ENCODE data around the gene NDST1. TPM values are rescaled to one million over a fixed set of nuclear protein-coding genes. Genes with fewer than 3 reads are reported as not detected.

Gene NDST1
- polyA plus RNA-seq, 3 donors, result 19.0 to 45.4 (median 35.5) TPM

DNA sequence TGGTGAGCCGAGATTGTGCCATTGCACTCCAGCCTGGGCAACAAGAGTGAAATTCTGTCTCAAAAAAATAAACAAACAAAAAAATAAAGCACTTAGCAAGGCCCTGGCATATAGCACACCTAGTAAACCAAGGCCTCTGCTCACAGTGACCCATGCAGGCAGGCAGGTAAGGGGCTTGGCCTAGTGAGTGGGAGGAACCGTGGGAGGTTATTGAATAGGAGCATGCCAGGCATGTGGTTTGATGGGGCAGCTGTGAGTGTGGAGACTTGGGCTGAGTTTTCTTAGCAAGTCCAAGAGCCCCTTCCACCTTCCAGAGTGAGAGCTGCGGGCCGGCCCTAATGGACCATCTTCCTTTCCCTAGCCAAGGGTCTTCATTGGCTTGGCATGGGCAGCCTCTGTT, 4.5 kb upstream of the NDST1 start:
- H3K27ac ChIP-seq (ENCODE audit: low read depth, low read length), result no peak overlapping the region
- 46 to 95% (median 86%) methylated on average over 4 of the region's 4 CpGs for WGBS, 3 donors

DNA sequence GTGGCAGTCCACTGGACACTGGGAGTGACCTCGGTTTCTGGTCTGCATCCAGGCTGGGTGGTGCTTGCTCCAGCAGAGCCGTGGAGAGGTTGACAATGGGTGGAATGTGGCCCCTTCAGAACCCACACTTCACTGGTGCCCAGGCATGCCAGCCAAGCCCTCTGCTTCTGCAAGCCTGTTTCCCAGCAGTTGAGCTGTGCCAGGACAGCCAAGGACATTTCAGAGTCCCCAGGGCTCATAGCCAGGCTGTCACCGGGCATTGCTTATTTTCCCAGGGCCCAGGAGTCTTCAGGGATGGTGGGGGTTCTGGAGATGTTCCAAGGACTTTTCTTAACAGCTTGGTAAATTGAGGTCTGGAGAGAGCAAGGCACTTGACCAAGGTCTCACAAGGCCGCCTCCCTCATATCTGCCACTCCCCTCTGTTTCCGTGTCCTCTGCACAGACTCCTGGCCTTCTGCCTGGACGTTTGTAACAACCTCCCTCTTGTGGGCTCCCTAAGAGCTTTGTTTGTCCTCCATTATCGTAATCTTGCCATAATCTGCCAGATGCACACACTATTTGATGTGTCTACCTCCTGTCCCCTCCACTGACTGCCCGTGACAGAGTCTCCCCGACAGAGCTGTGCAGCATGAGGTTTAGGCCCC, 3.8 kb upstream of the NDST1 start:
- 7 to 55% (median 37%) methylated on average over 9 of the region's 9 CpGs for WGBS, 3 donors
- H3K27ac ChIP-seq (ENCODE audit: low read depth, low read length), result no peak overlapping the region

DNA sequence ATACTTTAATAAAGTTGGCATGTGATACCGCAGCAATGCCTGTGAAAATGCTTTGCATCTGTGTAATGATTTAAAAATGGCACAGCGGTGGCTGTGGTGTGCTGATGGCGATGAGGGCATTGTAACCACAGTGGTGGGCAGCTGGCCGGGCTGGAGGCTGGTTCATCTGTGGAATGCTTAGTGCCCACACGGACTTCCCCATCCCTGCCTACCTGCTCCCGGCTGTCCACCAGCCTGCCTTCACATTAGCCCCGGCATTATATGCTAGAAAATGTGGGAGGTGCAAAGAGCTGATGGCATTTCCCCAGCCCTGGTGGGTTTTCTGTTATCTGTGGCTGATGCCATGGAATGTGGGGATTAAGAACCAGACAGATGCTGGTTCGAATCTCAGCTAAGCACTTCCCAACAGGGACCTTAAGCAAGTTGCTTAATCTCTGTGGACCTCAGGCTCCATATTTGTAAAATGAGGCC, 2.9 kb upstream of the NDST1 start:
- WGBS, 3 donors, result 75 to 82% (median 77%) methylated on average over 8 of the region's 8 CpGs
- H3K27ac ChIP-seq (ENCODE audit: low read depth, low read length), result no peak overlapping the region

DNA sequence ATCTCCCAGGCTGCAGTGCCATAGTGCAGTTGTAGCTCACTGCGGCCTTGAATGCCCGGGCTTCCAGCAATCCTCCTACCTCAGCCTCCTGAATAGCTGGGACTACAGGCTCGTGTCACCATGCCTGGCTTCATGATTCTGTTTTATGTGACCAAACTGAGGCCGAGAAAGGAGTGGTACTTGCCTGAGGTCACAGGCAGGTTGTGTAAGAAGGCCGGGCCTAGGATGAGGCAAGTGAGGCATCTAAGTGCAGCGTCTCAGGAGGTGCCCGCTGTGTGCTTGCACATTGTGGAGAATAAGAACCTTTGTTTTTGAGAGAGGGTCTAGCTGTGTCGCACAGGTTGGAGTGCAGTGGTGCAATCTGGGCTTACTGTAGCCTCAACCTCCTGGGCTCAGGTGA, 2.1 kb upstream of the NDST1 start:
- 71 to 89% (median 79%) methylated on average over 8 of the region's 8 CpGs for WGBS, 3 donors

DNA sequence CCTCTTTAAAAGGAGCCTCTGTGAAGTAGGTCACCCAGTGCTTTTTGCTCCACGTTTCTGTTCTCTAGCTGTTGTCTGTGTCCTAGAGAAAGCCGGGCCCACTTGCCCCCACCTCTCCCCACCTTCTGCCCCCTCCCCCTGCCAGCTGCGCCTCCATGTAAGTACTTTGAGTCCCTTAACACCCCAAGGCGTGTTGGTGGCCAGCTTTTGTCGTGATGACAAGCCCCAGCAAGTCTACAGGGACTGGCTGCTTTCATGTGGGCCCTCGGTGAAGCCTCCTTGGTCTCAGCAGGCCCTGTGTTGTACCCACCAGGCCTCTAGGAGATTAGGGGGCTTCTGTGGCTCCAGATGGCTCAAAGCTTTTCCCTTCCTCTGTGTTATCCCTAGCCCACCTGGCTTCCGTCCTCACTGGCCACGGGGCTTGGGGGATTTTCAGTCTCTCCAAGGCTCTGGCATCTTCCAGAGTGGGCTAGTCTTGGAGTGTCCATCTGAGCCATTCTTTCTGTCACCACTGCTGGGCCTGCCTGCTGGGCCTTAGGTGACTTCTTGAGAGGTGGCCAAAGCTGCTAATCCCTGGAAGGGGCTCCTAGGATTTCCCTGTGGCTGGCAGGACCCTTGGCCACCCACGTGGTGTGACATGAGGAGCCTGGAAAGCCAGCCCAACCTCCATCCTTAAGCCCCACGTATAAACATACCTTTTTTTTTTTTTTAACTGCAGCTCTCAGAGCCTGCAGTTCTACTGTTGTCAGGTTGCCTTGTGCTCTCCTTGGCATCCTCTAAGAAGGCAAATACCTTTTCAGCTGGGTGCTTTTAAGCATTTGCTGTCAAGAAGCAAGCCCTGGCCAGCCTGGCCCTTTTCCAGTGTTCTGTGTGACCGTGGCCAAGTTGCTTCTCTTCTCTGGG, 1.1 kb upstream of the NDST1 start:
- 46 to 71% (median 60%) methylated on average over 11 of the region's 11 CpGs for WGBS, 3 donors

More for the DNA sequence above, 2.1 kb upstream of the NDST1 start:
- H3K27ac ChIP-seq (ENCODE audit: low read depth, low read length), result no peak overlapping the region

DNA sequence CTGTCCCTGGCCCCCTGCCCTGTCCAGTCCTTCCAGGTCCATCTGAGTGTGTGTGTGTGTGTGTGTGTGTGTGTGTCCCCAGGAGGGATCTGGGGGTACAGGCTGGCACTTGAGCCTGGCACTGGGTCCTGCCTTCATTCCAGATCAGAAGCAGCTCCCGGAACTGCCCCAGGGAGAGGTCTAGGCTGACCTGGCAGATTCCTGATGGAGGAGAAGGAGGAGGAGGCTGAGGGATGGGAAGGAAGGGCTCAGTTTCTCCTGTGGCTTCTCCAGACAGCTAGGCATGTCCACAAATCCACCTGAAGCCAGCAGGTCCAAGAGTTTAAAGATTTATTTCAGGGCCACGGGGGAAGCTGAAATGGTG, 328 bp downstream of the NDST1 start:
- 16 to 61% (median 51%) methylated on average over 2 of the region's 2 CpGs for WGBS, 3 donors
- no peak overlapping the region for H3K27ac ChIP-seq (ENCODE audit: low read depth, low read length)

More for the DNA sequence above, 1.1 kb upstream of the NDST1 start:
- H3K27ac ChIP-seq (ENCODE audit: low read depth, low read length), result no peak overlapping the region

DNA sequence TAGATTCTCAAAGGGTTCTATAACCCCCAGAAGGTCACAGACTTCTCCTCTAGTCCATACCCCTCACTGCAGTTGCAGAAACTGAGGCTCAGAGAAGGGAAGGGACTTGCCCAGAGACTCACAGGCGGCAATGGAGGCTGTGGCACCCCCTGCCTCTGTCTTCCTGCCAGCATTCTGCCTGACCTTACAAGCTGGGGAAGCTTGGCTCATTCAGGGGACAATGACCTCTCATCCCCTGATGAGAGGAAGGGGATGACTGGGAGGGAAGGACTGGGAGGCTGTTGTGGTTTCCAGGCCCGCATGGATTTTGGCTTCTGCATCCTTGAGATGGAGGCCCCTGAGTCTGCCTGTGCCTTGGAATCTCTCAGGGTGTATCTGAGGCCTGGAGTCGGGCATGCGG, 897 bp downstream of the NDST1 start:
- 41 to 61% (median 56%) methylated on average over 4 of the region's 4 CpGs for WGBS, 3 donors
- H3K27ac ChIP-seq (ENCODE audit: low read depth, low read length), result no peak overlapping the region

DNA sequence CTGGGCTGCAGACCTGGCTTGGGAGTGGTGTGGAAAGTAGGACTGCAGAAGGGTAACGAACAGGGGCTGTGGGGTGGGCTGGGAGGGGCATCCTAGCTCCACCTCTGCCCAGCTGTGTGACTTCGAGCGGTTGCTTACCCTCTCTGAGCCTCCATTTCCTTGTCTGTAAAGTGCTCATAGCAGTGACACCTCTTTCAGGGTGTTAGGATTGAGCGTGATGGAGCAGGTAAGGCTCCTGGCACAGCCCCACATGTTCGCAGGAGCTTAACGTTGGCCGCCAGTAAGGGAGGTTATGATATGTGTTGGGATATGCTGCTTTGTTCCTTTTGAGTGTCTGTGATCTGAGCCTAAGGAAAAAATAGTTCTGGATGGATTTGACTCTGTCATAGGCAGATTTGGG, 2.1 kb downstream of the NDST1 start:
- WGBS, 3 donors, result 35 to 88% (median 78%) methylated on average over 7 of the region's 7 CpGs
- H3K27ac ChIP-seq (ENCODE audit: low read depth, low read length), result peak overlapping the region; percentile 35

DNA sequence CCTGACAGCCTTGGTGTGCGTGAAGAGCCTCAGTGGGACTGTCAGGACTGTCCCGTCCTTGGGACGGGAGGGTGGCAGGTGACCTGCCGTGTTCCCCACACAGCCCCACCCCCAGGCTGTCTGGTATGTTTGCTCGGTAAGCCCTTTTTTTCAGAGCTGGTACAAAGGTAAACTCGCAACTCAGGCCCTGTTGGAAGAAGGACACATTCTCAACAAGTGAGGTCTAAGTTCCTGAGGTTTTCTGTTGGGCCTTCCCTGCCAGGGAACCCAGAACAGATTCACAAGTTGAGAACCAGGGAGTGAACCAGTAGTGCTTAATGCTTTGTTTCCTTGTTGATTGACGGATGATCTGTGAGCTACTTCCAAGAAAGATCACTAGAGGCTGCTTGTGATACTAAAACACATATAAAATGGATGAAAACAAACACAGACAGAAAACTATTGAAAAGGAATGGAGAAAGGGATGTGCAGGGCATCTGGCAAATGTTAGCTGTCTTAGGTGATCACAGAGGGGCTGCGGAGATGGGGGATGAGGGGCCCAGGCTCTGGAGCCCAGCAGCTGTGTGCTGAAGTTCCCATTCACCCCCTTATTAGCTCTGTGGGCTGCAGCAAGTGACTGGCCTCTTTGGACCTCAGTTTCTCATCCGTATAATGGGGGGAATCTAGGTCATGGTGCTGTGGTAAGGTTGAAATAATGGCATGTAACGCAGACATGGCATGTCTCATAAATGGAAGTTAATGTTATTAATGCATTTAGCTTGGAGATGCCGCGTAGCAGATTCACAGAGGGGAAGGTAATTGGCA, 2.7 kb downstream of the NDST1 start:
- 36 to 84% (median 76%) methylated on average over 12 of the region's 12 CpGs for WGBS, 3 donors
- H3K27ac ChIP-seq (ENCODE audit: low read depth, low read length), result peak overlapping the region; percentile 35

DNA sequence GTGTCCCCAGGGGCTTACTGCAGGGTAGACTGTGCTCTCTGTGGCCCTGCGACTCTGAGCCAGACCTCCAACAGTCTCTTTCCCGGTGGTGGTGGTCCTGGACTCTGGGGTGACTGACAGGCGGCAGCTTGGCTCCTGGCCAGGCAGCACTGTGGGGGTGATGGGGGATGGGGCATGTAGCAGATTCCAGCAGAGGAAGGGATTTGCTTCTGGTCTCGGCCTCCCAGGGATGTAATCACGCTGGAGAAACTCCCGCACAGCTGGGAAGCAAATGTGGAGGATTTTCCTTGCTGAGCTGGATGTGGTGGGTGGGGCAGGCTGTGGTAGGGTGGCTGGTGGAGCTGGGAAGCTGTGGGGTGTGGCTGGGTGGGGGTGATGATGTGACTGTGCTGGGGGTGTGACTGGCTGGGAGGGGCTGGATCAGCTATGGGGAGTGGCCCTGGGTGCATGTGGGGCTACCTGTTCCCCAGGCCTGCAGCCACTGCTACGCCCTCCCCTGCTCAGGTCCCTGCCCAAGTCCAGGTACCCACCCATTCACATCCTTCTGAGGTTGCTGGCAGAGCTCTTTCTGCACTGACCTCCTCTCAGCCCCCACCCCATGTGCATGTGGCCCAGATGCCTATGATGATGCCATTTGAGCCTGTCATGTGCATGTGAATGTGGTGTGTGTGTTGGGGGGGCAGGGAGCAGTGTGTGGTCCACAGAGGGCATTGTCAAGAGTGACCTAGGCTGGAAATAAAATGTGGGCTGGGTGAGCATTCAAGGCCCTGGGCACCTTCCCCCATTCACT, 3.8 kb downstream of the NDST1 start:
- 18 to 53% (median 42%) methylated on average over 7 of the region's 7 CpGs for WGBS, 3 donors

DNA sequence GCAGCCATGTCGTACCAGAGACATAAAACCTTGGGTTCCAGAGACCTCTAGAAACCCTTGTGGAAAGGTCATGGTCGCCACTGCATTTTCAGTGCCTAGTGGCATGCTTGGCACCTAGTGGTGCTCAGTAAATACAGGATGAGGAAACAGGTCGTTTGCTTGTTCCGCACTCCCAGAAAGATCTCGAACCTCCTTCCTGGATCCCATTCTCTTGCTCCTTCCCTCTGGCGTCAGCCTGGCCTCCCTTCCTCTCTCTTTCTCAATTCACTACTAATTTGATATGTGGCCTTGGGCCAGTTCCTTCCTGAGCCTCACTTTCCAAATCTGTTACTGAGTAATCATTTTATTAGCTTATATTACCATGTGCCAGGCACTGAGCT, 4.4 kb downstream of the NDST1 start:
- 15 to 37% (median 32%) methylated on average over 6 of the region's 6 CpGs for WGBS, 3 donors
- no peak overlapping the region for H3K27ac ChIP-seq (ENCODE audit: low read depth, low read length)

More for the DNA sequence above, 3.8 kb downstream of the NDST1 start:
- peak overlapping the region; percentile 29 for H3K27ac ChIP-seq (ENCODE audit: low read depth, low read length)

DNA sequence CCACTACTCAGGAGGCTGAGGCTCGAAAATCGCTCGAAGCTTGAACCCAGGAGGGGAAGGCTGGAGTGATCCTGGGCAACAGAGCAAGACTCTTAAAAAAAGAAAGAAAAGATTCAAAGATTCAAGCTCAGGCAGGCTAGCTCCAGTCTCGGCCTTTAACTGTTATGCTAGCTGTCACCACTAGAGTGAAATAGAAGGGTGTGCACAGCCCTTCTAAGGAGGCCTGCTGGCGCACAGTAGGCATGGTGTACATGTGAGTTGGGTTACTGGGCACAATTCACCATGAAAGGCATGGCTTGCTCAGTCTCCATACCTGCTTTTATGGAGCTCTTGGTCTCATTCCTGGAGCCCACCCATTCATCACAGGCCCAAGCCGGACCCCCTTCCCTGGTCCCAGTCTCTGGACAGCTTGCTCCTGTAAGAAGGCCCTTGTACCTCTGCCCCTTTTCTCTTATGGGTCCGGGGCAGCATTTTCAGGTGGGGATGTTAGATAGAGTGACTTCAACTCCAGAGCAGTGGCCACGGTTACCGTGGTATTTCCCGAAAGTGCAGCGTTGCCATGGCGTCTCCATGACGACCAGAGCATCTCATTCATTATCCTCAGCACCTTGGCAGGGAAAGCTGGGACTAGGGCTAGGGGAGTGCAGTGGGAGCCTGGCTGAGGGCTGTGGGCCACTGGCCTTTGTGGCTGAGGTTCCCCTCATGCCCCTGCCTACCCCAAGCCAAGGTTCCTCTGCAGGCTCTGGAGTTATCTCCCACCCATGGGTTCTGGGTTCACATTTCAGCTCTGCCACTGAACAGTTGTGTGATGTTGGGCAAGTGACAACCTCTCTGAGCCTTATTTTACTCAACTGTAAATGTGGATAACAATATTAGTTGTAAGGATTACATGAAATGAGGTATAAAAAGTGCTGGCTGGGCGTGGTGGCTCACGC, 5.7 kb downstream of the NDST1 start:
- H3K27ac ChIP-seq (ENCODE audit: low read depth, low read length), result no peak overlapping the region
- 89 to 91% (median 91%) methylated on average over 15 of the region's 15 CpGs for WGBS, 3 donors

DNA sequence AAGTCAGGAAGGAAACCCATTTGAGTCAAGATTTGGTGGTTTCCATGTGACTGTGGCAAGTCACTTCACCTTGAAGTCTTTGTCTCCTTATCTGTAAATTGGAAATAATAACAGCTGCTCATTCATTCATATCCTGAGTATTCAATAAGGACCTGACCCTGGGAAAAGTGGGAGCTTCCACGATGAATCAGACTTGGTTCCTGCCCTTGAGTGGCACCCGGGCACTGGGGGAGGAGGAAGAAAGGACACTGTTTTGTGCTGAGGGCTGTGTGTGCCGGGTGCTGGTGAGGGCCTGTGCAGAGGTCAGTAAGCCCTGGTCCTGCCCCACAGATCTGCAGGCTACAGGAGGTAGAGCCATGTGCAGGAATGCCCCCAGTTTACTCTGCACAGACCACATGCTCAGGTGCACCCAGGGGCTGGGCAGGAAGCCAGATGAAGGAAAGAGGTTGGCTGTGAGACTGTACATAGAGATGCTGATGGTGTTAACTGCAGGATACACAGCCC, 6.8 kb downstream of the NDST1 start:
- WGBS, 3 donors, result 22 to 60% (median 57%) methylated on average over 3 of the region's 3 CpGs
- no peak overlapping the region for H3K27ac ChIP-seq (ENCODE audit: low read depth, low read length)

DNA sequence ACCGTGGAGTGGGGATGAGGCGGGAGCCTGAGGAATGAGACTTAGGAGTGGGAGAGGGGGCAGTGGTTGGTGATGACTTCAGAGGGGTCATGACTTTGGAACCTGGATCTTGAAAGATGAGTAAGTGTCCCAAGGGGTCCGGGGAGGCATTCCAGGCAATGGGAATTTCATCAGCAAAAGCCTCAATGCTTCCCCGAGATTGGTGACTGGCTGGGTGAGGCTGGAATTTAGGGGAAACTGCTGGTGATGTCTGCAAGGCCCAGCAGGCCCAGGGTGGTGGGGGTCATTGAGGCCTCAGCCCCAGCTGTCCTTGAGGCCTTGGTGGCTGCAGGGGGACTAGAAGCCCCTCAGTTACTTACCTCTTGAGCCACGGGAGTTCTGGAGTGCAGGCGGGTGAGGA, 7.5 kb downstream of the NDST1 start:
- WGBS, 3 donors, result 52 to 64% (median 54%) methylated on average over 6 of the region's 6 CpGs
- peak overlapping the region; percentile 94 for H3K27ac ChIP-seq (ENCODE audit: low read depth, low read length)

DNA sequence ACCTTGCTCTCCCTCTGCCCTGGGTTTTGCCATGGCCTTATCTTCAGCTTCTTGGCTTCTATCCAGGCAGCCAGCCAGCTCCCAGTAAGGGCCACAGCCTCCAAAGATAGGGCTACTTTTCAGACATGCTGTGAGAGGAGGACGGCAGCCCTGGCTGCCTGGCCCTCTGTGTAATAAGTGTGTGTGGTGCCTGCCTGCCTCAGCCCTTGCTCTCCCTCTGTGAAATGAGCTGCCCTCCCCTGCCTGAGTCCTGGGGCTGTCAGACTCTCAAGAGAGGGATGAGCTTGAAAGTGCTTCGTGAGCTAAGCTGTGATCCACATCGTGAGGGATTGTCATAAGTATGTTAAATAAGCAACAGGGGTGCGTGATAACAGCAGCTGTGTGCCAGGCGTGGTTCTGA, 8.1 kb downstream of the NDST1 start:
- peak overlapping the region; percentile 94 for H3K27ac ChIP-seq (ENCODE audit: low read depth, low read length)
- WGBS, 3 donors, result 23 to 67% (median 59%) methylated on average over 5 of the region's 5 CpGs

DNA sequence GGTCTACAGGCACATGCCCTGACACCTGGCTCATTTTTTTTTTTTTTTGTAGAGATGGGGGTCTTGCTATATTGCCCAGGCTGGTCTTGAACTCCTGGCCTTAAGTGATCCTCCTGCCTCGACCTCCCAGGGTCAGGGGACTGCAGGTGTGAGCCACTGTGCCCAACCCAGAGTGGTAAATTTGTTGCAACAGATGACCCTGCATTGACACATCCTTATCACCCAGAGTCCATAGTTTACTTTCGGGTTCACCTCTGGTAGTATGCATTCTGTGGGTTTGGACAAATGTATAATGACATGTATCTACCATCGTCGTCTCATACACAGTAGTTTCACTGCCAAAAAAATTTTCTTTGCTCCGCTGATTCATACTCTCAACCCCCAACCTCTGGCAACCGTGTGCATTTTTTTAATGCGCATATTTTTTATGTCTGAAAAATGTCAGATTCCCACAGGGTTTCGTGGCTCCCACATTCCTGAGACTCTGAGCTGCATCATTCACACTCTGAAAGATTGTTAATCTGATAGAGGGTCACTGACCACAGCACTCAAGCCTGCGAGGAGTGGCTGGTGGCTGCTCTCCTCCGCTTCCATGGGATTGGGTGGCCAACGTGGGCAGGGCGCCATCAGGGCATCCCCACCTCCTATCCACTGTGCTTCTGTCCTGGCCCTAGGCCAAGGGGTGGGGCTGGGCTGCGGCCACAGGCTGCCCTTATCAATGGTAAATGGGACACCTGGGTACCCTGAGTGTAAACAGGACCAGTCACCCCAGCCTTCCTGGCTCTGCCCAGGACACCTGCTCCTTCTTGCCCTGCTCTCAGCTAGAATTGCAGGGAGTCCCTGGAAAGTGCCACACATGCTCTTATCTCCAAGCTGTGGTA, 9.6 kb downstream of the NDST1 start:
- H3K27ac ChIP-seq (ENCODE audit: low read depth, low read length), result no peak overlapping the region
- 20 to 45% (median 44%) methylated on average over 13 of the region's 13 CpGs for WGBS, 3 donors

Measured in adipose tissue (tissue), 3 donors.